NCI-H1436 (cell line): ENCODE results near the gene CCDC149.
A peak's percentile ranks its signal among the peaks of the same experiment; 100 is the strongest.

Experiments used
- DNase-seq: peaks from one replicate; lab custom pipeline; 2025; lab: John Stamatoyannopoulos, UW

CCDC149 gene

DNA sequence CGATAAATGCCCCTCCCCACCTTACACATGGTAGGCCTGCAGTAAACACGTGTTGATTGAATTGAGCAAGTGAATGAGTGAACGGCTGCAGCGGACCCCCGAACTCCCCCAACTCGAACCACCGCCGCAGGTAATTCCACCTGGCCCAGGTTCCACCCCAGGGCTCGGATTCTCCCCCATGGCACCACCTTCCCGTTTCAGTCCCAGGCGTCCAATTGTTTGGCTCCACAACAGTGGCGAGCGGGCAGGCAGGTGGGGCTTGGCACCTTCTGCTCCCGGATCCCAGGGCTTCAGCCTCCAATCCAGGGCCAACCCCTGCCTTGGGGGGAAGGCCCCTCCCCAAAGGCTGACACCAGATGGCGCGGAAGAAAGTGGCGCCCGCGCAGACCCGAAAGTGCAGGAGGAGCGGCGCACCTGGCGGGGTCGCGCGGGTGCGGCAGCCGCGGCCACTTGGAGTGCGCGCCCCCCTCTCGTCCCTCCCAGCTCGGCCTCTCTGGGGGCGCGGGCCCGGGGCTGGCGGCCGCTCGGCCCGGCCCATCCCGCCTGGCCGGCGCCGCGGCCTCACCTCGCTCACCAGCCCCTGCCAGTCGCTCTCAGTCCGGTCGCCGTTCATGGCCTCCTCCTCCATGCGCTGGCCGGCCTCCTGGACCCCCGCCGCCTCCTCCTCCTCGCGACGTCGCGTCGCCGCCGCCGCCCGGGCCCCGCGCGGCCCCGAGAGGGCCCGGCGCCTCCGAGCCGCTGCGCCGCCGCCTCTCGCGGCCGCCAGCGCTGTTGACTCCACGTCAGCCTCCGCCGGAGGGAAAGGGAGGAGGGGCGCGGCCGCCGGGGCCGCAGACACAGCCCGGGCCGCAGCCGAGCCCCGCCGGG is at the start of gene CCDC149:
Gene CCDC149, minus strand, starts transcription at position 791 of the 867 bp plus-strand sequence. Its CDS starts 178 bp downstream, at position 613.
- peak; percentile 86 for DNase-seq

DNA sequence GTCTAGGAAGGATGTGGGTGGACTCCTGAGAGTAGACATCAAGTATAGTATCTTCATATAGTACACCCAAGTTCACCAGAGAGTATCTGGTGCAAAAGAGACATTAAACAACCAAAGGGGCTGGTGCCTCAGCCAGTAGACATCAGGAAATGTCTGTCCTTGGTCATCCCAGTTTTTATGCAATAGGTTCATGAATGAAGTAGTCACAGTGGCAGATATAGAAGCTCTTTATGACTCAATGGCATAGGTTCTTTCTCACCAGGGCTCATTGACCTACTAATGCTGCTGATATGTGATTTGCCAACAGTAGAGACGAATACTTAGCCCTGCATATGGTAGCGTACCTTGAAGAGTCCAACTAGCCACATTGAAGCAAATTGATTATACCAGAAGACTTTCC is 45.0 kb upstream of the CCDC149 start:
- DNase-seq, result no peak

DNA sequence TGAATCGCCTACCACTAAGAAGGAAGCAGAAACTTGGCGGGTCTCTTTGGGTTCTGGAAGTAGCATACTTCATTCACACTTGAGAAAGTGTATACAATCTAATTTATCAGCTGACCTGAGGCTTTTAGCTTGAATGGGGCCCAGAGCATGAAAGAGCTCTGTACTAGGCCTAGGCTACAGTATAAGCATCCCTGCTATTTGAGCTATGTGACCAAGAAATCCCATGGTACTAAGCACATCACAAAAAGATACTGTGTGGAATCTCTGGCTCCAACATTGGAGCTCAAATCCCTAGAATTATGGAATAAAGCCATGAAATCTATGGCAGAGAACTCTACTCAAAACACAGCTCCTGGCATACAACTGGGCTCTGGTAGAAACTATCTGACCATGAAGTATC is 43.9 kb upstream of the CCDC149 start:
- DNase-seq, result no peak

DNA sequence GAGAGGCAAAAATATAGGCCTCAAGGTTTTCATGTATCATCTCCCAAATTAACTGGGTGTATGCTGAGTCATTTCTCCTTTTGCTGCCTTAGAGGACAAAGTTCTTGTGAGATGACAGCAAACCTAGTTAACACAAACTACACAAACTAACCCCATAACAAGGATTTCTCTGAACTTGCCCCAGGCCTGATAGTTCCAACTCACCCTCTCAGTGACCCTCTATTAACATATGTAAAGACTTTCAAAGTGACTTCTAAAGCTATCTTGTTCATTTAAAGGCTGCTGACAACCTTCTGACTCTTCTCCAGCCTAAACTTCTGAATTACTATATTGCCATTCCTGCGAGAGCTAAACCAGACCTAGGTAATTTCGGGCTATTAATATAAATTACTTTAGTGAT is 43.2 kb upstream of the CCDC149 start:
- DNase-seq, result no peak

DNA sequence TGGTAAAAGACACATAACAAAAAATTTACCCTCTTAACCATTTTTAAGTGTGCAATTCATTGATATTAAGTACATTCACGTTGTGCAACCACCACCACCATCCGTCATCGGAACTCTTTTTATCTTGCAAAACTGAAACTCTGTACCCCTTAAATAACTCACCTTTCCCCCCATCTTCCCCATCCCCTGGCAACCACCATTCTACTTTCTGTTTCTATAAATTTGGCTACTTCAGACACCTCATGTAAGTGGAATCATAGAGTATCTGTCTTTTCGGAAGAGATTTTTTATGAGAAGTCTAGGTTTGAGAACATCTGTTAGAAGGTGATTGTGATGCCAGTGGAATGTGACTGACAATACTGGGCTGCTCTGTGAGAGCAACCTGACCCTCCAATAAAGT is 39.8 kb upstream of the CCDC149 start:
- DNase-seq, result no peak

DNA sequence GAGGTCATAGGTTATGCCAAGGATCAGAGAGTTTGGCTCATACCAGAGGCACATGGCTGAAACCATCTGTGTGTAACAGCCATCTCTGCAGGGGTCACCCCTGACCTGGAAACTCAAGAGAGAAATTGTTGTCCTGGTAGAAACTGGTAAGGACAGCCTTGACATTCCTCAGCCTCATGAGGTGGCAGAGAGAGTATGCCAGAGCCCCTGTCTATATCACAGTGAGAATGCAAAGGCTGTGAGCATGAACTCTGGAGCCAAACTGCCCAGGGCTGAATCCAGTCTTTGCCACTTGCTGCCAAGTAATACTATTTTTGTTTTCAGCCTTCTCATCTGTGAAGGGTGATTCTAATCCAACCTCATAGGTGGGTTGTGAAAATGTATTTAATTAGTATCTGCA is 37.1 kb upstream of the CCDC149 start:
- no peak for DNase-seq

DNA sequence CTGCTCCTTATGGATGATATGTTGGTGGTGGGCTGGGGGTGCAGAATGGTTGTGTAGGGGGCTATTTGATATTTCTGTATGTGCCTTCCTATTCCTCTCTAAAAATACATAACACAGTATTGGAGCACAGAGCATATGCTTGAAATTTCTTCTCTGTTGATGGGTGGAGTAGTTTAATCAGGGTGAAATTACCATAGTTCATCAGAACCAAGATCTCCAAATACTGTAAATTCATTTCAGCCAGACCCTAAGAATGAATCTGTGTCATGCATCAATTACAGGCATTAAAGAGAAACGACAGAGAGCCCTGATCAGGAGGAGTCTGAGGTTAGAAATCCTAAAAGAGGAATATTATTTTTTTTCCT is 25.1 kb upstream of the CCDC149 start:
- no peak for DNase-seq

DNA sequence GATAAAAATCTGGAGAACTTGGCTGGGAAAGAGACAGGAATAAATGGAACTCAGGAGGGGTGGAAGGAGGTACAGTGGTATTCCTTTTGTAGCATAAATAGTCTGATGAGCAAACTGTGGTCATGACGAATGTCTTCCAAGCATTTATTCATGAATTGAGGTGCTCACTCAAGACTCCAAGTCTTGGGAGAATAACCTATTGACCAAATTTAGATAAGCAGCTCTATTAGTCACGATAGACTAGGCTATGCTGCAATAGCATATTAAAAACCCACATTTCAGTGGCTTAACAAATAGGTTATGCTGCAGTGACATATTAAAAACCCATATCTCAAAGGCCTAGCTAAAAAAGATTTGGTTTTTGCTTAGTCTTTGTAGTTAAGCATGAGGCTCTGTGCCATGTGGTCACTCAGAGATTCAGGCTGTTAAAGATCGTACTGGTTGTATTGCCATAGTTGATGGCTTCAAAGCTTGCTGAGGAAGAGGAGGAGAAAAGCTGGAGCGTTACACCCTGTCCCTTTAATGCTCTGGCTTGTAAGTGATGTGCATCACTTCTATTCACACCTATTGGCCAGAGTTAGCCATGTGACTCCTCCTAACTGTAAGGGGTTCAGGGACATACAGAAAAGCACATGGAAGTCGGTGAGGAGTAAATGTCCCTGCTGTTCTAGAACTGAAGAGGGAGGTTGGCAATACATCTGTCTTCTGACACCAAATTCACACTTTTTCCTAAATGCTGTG is 24.5 kb upstream of the CCDC149 start:
- no peak for DNase-seq

DNA sequence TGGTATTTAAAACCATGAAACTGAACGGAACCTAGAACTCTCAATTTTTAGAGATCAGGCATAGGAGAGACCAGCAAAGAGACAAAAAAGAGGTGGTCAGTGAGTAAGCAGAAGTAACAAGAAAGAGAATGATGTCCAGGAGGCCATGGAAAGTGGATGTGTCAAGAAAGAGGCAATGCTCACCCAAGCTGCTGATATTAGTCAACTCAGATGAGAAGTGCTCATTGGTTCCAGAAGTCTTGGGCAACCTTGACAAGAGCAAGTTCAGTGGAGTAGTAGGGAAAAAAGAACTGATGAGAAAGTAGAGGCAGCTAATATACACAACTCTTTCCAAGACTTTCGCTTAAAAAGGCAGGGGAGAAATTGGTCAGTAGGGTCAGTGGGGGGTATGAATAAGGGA is 23.0 kb upstream of the CCDC149 start:
- no peak for DNase-seq

DNA sequence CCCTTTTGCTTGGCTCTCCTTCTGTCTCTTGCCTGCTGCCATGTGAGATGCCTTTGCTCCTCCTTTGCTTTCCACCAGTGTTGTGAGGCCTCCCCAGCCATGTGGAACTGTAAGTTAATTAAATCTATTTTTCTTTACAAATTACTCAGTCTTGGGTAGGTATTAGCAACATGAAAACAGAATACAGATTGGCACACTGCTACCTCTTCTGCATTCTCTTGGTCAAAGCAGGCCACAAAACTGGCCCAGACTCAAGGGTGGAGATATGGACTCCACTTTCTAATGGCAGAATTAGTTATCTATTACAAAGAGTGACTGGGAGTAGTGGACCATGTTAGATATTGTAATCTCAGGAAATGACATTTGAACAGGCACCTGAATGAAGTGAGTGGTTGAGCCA is 21.5 kb upstream of the CCDC149 start:
- DNase-seq, result no peak

DNA sequence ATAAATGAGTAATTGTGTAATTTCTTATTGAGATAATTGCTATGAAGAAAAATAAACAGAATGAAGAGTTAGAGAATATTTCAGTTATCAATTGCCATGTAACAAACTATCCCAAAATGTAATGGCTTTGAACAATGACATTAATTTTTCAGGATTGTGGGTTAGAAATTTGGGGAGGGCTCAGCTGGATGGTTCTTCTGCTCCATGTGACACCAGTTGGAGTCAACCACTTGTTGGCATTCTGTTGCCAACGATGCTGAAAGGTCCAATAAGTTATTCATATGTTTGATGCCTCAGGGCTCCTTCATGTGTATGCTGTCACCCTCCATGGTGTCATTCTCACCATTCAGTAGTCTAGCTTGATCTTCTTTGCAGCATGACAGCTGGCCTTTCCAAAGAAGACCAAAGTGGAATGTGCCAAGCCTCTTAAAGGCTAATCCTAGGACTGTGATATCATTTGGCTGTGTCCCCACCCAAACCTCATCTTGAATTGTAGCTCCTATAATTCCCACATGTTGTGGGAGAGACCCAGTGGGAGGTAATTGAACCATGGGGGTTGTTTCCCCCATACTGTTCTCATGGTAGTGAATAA is 20.9 kb upstream of the CCDC149 start:
- DNase-seq, result no peak

DNA sequence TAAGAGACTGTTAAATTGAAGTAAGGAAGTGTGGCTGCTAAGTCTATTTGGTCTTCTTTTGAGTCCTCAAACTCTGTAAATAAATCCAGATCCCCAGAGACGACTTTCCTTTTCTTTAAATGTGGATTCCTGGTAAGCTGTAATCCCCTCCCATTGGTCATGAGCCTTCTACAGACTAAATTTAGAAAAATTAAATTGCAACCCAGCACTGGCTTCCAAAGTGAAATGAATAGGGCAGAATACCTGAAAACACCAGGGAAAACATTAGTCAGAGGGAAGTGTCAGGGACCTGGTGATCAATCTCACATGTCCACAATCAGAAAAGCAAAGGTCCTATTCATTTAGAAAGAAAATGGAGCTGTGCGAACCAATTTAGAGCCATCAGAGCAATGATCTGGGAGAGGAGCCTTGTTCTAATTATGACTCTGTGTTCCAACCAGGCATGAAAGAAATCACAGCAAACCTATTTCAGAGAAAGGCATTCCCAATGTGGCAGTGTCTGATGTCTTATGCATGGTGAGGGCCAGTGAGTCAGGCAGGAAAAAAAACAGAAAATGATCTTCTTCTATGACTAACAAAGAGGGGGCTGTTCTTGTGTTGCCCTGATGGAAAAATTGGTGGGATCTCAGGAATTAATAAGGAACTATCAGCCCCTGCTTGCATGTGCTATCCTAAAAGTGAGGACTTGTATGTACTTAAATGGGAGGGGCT is 19.8 kb upstream of the CCDC149 start:
- no peak for DNase-seq

DNA sequence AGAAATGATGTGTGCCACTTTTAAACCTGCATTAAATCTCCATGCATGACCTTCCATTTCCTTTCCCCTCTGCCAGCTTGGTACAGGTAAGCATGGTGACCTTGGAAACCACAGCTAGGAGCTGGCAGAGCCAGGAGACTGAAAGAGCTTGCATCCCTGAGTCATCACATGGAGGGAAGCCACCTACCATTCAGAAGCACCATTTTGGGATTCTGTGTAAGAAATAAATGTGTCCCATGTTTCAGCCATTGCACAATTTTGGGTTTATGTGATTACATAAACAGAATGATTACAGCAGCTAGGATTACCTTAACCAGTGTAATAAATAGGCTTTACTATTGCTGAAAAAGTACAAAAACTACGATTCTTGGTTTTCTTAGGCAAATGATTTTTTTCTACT is 17.3 kb upstream of the CCDC149 start:
- DNase-seq, result no peak

DNA sequence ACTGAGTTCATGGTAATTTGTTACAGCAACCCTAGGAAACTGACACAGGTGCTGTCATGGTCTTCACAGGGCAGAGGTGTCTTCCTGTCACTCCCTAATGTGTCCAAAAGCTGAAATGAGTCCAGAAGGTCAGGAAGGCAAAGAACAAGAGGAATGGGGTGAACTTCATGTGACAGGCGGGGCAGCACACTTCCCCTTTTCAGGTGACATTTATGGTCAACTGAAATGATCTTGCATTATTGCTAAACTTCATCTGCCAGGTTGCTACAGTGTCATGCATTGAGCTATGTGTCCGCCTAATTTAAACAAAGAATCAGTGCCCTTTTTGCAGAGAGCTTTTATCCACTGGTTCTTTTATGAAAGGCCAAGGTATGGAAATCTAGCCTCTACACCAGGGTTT is 15.9 kb upstream of the CCDC149 start:
- no peak for DNase-seq

DNA sequence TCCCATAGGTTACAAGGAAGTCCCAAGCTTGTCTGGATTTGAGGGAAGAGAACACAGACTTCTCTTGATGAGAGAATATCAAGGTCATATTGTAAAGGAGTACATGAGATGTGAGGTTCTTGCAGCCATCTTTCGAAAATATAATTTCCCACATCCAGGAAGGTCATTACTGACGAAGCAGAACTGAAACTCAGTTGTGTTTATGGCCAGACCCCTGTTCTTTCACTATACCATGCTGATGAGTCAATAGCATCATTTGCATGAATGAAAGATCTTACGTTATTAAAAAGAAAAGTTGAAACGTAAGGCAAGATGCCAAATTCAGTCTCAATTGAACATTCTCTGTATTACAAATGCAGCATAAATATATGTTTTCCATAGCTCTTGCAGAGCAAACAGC is 14.2 kb upstream of the CCDC149 start:
- DNase-seq, result no peak

DNA sequence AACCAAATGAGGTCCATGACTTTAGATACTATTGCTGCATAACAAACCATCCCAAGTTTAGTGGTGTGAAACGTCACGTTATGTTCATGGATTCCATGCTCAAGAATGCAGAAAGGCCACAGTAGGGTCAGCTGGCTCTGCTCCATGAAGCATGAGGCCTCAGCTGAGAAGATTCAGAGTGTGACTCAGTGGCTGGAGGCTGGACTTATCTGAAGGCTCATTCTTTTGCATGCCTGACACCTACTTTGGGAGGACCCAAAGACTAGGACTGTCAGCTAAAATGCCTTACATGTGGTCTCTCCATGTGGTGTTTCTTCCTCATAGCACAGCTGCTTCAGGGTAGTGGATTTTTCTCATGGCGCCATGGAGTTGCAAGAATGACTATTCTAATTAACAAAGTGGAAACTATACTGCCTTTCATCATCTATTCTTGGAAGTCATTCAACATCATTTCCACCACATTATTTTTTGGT is 11.5 kb upstream of the CCDC149 start:
- DNase-seq, result no peak

DNA sequence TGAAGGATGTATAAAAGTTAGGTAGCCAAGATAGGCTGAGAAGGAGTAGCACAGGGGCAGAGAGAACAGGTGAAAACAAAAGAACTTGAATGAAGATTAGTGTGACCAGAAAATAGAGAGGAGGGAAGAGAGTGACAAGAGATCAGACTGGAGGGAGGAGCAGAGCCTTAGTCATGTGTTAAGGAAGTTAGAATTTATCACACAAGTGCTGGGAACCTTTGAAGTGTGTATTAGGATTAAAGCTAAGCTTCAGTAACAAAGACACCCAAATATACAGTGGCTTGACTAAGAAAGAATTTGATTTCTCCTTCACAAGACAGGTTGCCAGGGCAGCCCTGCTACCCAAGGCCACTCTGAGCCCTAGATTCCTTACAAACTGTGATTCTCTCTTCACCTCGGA is 10.7 kb upstream of the CCDC149 start:
- no peak for DNase-seq

DNA sequence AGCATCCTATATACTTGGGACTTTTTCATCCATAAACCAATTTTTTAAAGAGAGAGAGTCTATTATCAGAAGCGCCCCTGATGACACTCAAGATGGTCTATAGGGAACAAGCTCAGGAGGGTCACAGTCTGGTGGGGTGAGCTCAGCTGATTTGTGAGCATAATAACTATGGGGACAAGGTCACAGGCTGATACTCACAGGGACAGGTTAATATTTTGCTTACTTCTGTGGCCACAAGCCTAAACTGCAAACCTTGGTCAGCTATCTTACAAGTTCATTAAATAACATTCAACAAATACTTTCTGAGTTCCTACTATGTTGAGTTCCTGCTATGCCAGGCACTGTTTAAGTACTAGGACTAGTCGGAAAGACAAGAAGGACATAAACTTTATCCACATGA is 10.2 kb upstream of the CCDC149 start:
- no peak for DNase-seq

DNA sequence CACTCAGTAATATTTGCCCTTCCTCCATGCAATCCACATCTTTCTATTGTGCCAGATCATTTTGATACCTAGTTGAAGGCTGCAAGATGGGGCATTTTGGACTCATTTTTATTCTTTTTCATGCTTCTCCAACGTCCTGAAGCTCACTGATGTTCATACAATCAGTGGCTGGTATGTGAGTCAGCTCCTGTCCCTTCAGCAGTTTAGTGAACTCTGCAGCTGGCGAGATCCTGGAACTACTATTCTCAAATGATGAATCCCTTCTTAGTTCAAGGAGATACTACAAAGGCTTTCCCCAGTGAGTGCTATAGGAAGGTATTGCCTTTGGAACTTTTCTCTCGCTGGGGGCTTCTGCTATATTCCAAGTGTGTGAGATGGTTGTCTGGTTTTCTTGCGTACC is 9.6 kb upstream of the CCDC149 start:
- no peak for DNase-seq

DNA sequence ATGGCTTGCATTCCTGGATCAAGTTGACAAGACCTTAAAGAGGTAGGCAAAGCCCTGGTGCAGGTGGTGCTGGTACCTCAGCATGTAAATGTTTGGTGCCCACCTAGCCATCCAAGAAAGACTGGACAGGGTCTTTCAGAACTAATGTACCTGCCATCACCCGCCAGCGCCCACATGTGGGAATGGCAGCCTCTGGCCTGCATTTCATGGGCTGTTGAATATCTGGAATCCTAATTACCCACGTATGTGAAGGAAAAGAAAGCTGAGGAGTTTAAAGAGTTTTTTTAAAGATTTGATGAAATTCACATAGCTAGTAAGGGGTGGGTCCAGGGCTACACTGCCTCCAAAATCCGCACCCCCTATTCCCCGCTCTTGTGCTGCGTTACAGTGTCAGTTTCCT is 8.6 kb upstream of the CCDC149 start:
- DNase-seq, result no peak

DNA sequence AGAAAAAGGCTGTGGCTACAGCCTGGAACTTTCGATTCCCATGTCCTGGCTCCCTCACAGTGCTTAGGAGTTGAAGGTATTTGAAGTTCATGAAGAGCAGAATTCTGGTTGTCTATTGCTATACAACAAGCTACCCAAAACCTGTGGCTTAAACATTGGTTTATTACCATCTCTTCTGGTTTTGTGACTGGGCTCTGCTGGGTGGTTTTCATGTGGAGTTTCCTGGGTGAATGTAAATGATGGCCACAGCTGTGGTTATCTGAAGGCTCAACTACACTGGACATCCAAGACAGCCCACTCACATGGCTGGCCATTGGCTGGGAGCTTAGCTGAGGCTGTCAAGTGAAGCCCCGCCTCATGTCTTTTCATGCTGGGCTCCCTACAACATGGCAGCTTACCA is 7.2 kb upstream of the CCDC149 start:
- DNase-seq, result no peak

DNA sequence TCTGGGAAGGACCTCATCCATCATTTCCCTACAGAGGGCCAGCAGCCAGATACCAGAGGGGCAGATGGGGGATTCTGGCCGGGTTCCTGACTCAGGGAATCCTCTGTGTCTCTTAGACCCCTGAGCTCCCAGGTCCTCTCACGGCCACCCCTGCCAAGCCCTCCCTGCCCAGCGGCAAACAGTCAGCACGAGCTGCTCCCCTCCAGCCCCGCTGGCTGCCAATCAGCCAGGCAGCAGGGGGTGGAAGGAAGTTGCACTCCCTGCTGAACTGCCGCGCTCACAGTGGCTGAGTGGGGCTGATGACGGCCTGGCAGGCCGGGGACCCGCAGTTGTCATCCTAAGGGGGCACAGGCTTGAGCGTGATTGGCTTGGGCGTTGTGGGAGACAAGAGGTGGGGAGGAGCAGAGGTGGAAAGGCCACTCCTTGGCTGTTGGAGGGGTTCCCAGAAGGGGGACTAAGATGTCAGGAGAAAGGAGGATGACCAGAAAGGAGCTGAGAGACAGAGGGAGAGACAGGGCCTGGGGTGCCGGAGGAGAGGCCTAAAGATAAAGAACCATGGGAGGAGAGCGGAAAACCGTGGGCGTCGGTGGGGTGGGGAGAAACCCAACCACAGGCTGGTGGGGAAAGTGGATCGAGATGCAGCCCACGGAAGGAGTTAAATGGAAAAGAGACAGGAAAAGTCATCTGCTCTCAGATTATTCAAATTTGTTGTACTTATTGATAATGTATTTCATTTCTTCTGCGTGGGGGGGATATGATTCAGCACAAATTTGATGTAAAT is 4.4 kb upstream of the CCDC149 start:
- no peak for DNase-seq
